Aorta (tissue), 5 donors: ENCODE data around the gene MCM5. TPM values are rescaled to one million over a fixed set of nuclear protein-coding genes. Genes with fewer than 3 reads are reported as not detected.

Experiments used
- ATAC-seq: fragments of 200-7000 bp; cut with Tn5 transposase; one replicate; pipeline ENCODE4 v1.9.1; 2022; ENCODE audit warnings: moderate library complexity; ENCODE audit not compliant: low FRiP score
- DNase-seq, 2 donors: peaks; one replicate each; pipeline ENCODE4 v3.0.0-alpha.2; 2020
- H3K27ac ChIP-seq, 2 donors: one replicate each; pipeline ENCODE4 v1.5.1; 2013; ENCODE audit warnings: low read length in 2 of 2, mild to moderate bottlenecking in 2 of 2, moderate library complexity in 2 of 2, control low read depth in 1 of 2, inconsistent platforms in 1 of 2, low read depth in 1 of 2
- H3K27me3 ChIP-seq, 2 donors: one replicate each; pipeline ENCODE4 v1.6.1; 2013; ENCODE audit warnings: control low read depth in 1 of 2, low read length in 1 of 2, mild to moderate bottlenecking in 1 of 2, moderate library complexity in 1 of 2; ENCODE audit not compliant: insufficient read depth in 2 of 2, control insufficient read depth in 1 of 2
- H3K36me3 ChIP-seq, 2 donors: one replicate each; pipeline ENCODE4 v1.6.1; 2013; ENCODE audit warnings: control low read depth in 1 of 2, low read length in 1 of 2, mild to moderate bottlenecking in 1 of 2; ENCODE audit not compliant: insufficient read depth in 2 of 2, control insufficient read depth in 1 of 2
- H3K4me1 ChIP-seq, 2 donors: one replicate each; pipeline ENCODE4 v1.6.1; 2013; ENCODE audit warnings: low read length in 2 of 2, control low read depth in 1 of 2, mild to moderate bottlenecking in 1 of 2, moderate library complexity in 1 of 2; ENCODE audit not compliant: insufficient read depth in 2 of 2, control insufficient read depth in 1 of 2
- H3K4me3 ChIP-seq, 2 donors: one replicate each; pipeline ENCODE4 v1.5.1; 2013; ENCODE audit warnings: low read length in 2 of 2, control low read depth in 1 of 2, mild to moderate bottlenecking in 1 of 2
- H3K9me3 ChIP-seq: one replicate; pipeline ENCODE4 v1.6.1; 2013; ENCODE audit warnings: mild to moderate bottlenecking, low read length; ENCODE audit not compliant: control insufficient read depth
- WGBS, 2 donors: extraction: QIAGEN DNeasy Blood & Tissue Kit; methylation state at CpG; one replicate each; pipeline ENCODE4 v1.1.7; 2013; 5-methylcytosine and 5-hydroxymethylcytosine counted together
- intact Hi-C, 2 donors: fragments of 100-400 bp; cut with DNase I; formaldehyde crosslinking; loops; one replicate each; pipeline versions ENCODE4 v1.14.2 to v1.15.0; 2022
- polyA plus RNA-seq, 2 donors: library from polyadenylated mRNA; stranded (reverse); fragments of 200-250 nt; gene quantifications; one replicate each; pipeline ENCODE4 v1.2.3, GENCODE V29; 2013
- total RNA-seq, 2 donors: library from RNA; stranded (reverse); fragmentation: NEBNext Ultra II Directional; extraction: Animal tissue kit (Norgen Biotek cat#: 25700); gene quantifications; one replicate each; pipeline ENCODE4 v1.2.1, GENCODE V29; 2021
- donor health status: healthy with polysubstance abuse.
- donor health status: Bipolar disorder and iron deficiency.
- donor health status: DM: no; HTN: no; CAD: no.
- donor health status: DM: no; HTN: no; CAD: no.
- donor health status: DM: yes; HTN: yes; CAD: no.

MCM5 gene
- total and polyA plus RNA-seq, 4 donors, result 4.0 to 24.8 (median 19.9) TPM

GRCh38 chr22:35440129-35440528 lies 40.2 kb downstream of the MCM5 start:
- DNase-seq (no peak), ATAC-seq (no peak)
- Histone ChIP-seq H3K27ac (no peak overlapping the region), H3K4me1 (no peaks in the 10 kb centered on the region), H3K9me3 (no peaks in the 10 kb centered on the region), H3K4me3 (no peak overlapping the region), H3K36me3 (no peaks in the 10 kb centered on the region), H3K27me3 (no peaks in the 10 kb centered on the region)
- 81 to 82% methylated on average over 3 of the region's 3 CpGs for WGBS, 2 donors
- intact Hi-C loops, result no loop called here

GRCh38 chr22:35441489-35442100 lies 41.7 kb downstream of the MCM5 start:
- 88 to 90% methylated on average over 8 to 9 of the region's 9 CpGs for whole genome bisulfite sequencing, 2 donors
- Histone ChIP-seq H3K9me3 (no peaks in the 10 kb centered on the region), H3K27ac (no peak overlapping the region), H3K4me1 (no peaks in the 10 kb centered on the region), H3K4me3 (no peak overlapping the region), H3K36me3 (no peaks in the 10 kb centered on the region), H3K27me3 (no peaks in the 10 kb centered on the region)
- intact Hi-C loops, result no loop called here
- ATAC-seq (no peak), DNase-seq (no peak)

DNA sequence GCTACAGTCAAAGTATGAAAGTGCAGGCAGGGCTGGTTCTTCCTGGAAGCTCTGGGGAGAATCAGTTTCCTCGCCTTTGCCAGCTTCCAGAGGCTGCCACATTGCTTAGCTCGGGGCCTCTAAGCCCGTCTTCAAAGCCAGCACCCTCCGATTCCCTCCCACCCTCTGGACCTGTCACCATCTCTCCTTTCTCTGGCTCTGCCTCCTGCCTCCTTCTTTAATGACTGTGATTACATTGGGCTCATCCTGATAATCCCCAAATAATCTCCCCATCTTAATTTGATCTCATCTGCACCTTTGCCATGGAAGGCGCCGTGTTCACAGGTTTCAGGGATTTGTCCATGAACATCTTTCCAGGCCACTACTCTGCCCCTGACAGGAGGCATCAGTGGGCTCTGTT lies 42.5 kb downstream of the MCM5 start:
- intact Hi-C loops, result no loop called here
- no peak overlapping the region for H3K4me3 ChIP-seq
- H3K9me3 ChIP-seq, result no peaks in the 10 kb centered on the region
- no peaks in the 10 kb centered on the region for H3K27me3 ChIP-seq
- no peaks in the 10 kb centered on the region for H3K4me1 ChIP-seq
- DNase-seq (no peak), ATAC-seq (no peak)
- H3K27ac ChIP-seq, result no peak overlapping the region
- no peaks in the 10 kb centered on the region for H3K36me3 ChIP-seq
- 88 to 90% methylated on average over 6 of the region's 6 CpGs for WGBS, 2 donors

DNA sequence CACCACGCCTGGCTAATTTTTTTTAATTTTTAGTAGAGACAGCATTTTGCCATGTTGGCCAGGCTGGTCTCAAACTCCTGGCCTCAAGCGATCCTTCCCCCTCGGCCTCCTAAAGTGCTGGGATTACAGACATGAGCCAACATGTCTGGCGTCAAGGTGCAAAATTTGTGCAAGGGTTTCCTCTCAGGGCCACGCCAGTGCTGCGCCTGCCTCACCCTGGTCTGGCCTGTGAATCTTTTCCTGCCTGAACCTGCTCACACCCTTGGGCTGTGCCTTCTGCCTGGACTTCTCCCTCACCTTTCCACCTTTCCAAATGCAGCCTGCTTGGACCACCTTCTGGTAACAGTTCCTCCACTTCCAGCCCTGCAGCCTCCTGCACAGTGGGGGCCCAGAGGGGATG lies 43.4 kb downstream of the MCM5 start:
- DNase-seq (no peak), ATAC-seq (no peak)
- intact Hi-C loops, result no loop called here
- Histone ChIP-seq H3K4me3 (no peak overlapping the region), H3K9me3 (no peaks in the 10 kb centered on the region), H3K27ac (no peak overlapping the region), H3K27me3 (no peaks in the 10 kb centered on the region), H3K4me1 (no peaks in the 10 kb centered on the region), H3K36me3 (no peaks in the 10 kb centered on the region)
- whole genome bisulfite sequencing, 2 donors, result 79 to 88% methylated on average over 6 of the region's 6 CpGs

- Histone ChIP-seq H3K27ac (no peak overlapping the region), H3K4me1 (no peaks in the 10 kb centered on the region), H3K9me3 (no peaks in the 10 kb centered on the region), H3K36me3 (no peaks in the 10 kb centered on the region), H3K27me3 (no peaks in the 10 kb centered on the region), H3K4me3 (no peak overlapping the region)
- no peak for DNase-seq
- no peak for ATAC-seq
- intact Hi-C loops, result no loop called here
- WGBS, 2 donors, result 79 to 88% methylated on average over 11 of the region's 11 CpGs
Measured at GRCh38 chr22:35443790-35444684, 44.1 kb downstream of the MCM5 start.

DNA sequence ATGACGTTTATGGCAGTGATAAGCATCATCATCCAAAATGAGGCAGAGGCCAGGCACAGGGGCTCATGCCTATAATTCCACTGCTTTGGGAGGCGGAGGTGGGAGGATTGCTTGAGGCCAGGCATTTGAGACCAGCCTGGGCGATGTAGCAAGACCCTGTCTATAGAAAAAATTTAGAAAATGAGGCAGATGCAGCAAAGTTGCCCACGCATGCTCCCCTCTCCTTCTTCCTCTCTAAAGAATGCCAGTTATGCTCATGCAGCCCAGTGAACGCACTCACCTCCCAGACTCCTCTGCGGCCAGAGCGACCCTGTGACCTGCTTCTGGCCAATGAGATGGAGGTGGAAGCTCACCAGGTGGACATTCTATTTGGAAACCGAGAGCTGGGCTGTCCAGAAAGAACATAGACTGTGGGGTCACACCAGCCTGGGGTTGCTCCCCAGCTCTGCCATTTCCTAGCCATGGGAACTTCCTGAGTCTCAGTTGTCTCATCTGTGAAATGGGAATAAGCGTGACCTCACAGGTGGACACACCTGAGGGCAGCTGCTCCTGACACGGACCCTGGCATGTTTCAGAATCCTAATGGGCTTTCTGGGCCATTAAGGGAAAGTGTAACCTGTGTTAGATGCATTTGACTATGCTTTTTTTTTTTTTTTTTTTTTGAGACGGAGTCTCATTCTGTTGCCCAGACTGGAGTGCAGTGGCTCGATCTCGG lies 44.9 kb downstream of the MCM5 start:
- Histone ChIP-seq H3K27ac (no peak overlapping the region), H3K4me3 (no peak overlapping the region), H3K27me3 (no peaks in the 10 kb centered on the region), H3K9me3 (no peaks in the 10 kb centered on the region), H3K4me1 (no peaks in the 10 kb centered on the region), H3K36me3 (no peaks in the 10 kb centered on the region)
- intact Hi-C loops, result no loop called here
- no peak for ATAC-seq
- WGBS, 2 donors, result 97% methylated on average over 12 to 13 of the region's 13 CpGs
- no peak for DNase-seq

DNA sequence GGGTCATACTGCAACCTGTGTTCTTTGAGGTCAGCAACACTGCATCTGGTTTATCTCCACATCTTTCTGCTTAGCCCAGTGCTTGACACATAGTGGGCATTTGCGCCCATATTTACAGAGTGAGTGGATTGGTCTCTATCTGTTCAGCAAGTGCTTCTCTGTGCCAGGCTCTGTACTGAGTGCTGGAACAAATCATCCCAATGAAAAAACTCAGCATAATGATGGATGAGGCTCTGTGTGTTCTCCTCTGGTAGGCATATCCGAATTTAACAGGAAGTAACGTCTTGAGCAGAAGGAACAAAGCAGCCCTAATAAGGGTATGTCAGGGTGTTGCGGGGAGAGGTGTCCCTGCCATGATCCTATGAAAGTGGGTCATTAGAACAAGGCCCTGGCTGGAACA lies 46.0 kb downstream of the MCM5 start:
- Histone ChIP-seq H3K4me1 (no peaks in the 10 kb centered on the region), H3K9me3 (no peaks in the 10 kb centered on the region), H3K36me3 (no peaks in the 10 kb centered on the region), H3K27me3 (no peaks in the 10 kb centered on the region), H3K27ac (no peak overlapping the region), H3K4me3 (no peak overlapping the region)
- no peak for DNase-seq
- intact Hi-C loops, result no loop called here
- WGBS, 2 donors, result 72 to 76% methylated on average over 4 of the region's 4 CpGs
- ATAC-seq, result no peak

- intact Hi-C loops, result no loop called here
- WGBS, 2 donors, result 88 to 92% methylated on average over 13 of the region's 13 CpGs
Measured at GRCh38 chr22:35446365-35446764, 46.4 kb downstream of the MCM5 start.

More at GRCh38 chr22:35446365-35446764, 46.4 kb downstream of the MCM5 start:
- no peaks in the 10 kb centered on the region for H3K4me1 ChIP-seq
- H3K9me3 ChIP-seq, result no peaks in the 10 kb centered on the region
- no peak overlapping the region for H3K27ac ChIP-seq
- ATAC-seq (no peak), DNase-seq (no peak)
- no peaks in the 10 kb centered on the region for H3K36me3 ChIP-seq
- no peak overlapping the region for H3K4me3 ChIP-seq
- H3K27me3 ChIP-seq, result no peaks in the 10 kb centered on the region
